PFSK-1 (cell line): ENCODE measurements around the gene LZTS2.

ENCODE experiments used
- FOXP2 ChIP-seq: optimal IDR thresholded peaks from 2 replicates; pipeline ENCODE3; 2011; ENCODE audit warnings: borderline replicate concordance, control low read depth, inconsistent platforms; ENCODE audit not compliant: insufficient read depth; ENCODE audit errors: extremely low read length, extremely low read depth
- POLR2AphosphoS5 ChIP-seq: IDR thresholded peaks from 2 replicates; pipeline ENCODE4 v1.6.1; 2012; ENCODE audit warnings: low read depth, mild to moderate bottlenecking, control low read depth, low read length, moderate library complexity
- REST ChIP-seq, 2 experiments: IDR thresholded peaks; 2 replicates each; pipeline versions ENCODE4 v1.6.1 to v1.8.0; 2011 to 2012; ENCODE audit warnings: low read depth in 2 of 2, low read length in 2 of 2, control low read depth in 1 of 2, inconsistent platforms in 1 of 2, mild to moderate bottlenecking in 1 of 2, moderate library complexity in 1 of 2; ENCODE audit not compliant: insufficient read depth in 1 of 2
- SIN3A ChIP-seq: IDR thresholded peaks from 2 replicates; pipeline ENCODE4 v1.6.1; 2012; ENCODE audit warnings: mild to moderate bottlenecking, low read length, moderate library complexity, borderline replicate concordance; ENCODE audit not compliant: insufficient read depth
- TAF1 ChIP-seq: IDR thresholded peaks from 2 replicates; pipeline ENCODE4 v1.6.1; 2012; ENCODE audit warnings: low read length, control low read depth, borderline replicate concordance; ENCODE audit not compliant: insufficient read depth

LZTS2 gene

GRCh38 chr10:100986623-100986951 is 13.0 kb upstream of the LZTS2 start:
- TF ChIP-seq REST (IDR thresholded peaks at IDR 0.05; ENCODE audit: insufficient read depth in 1 of 2, low read depth in 2 of 2, low read length in 2 of 2): no peak
- no peak for TF ChIP-seq SIN3A
- no peak for TF ChIP-seq TAF1
- no peak for TF ChIP-seq POLR2AphosphoS5
- TF ChIP-seq FOXP2: no peak

GRCh38 chr10:100986952-100987684 is 12.5 kb upstream of the LZTS2 start, which contains the start of the genes MRPL43 and TWNK:
Gene MRPL43 (minus strand): TSS chr10:100987497. CDS start chr10:100987443, 54 bp downstream.
Gene TWNK (plus strand): TSS chr10:100987543. CDS start chr10:100988211, 668 bp downstream.
- TF ChIP-seq REST (IDR thresholded peaks at IDR 0.05; ENCODE audit: insufficient read depth in 1 of 2, low read depth in 2 of 2, low read length in 2 of 2) (peak in 1 of 2 experiments; percentile 18; a peak in 1 of 4 replicates), FOXP2 (no peak), TAF1 (peak; percentile 93), SIN3A (peak; percentile 90; the same call in 1 of the 2 replicates), POLR2AphosphoS5 (peak; percentile 82)

GRCh38 chr10:100987685-100988049 is 11.9 kb upstream of the LZTS2 start:
- TF ChIP-seq FOXP2: no peak
- no peak for TF ChIP-seq TAF1
- TF ChIP-seq REST (IDR thresholded peaks at IDR 0.05; ENCODE audit: insufficient read depth in 1 of 2, low read depth in 2 of 2, low read length in 2 of 2): no peak
- no peak for TF ChIP-seq POLR2AphosphoS5
- no peak for TF ChIP-seq SIN3A

- TF ChIP-seq TAF1: no peak
Observed at GRCh38 chr10:100988166-100988565, 11.4 kb upstream of the LZTS2 start.

- TF ChIP-seq FOXP2 (no peak), TAF1 (no peak), REST (IDR thresholded peaks at IDR 0.05; ENCODE audit: insufficient read depth in 1 of 2, low read depth in 2 of 2, low read length in 2 of 2) (no peak), SIN3A (no peak), POLR2AphosphoS5 (no peak)
Observed at GRCh38 chr10:100989088-100989487, 10.5 kb upstream of the LZTS2 start.
